ENCODE data around the gene WDR27. TPM values are rescaled to one million over a fixed set of nuclear protein-coding genes. Genes with fewer than 3 reads are reported as not detected.

Gene WDR27
- total and polyA plus RNA-seq, 2 experiments from 2014 or later: 27.7 to 29.7 TPM

DNA sequence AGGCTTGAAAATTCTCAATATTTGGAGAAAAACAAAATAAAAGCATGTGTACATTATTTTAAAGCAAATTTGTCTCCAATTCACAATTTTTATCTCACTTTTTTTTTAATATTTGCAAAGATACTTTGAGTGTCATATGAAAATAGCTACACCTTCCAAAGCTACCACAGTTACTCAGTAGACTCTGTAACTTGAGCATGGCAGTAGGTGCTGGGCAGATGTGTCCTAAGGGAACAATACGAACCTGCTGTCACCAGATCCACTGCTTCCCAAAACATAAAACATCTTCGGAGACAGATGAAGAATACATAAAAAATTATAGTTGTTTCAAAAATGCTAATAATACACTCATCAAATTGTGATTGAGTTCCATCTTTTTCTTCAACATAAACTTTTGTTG, 10.6 kb downstream of the WDR27 start:
- H3K9me3 ChIP-seq (ENCODE audit: low read depth): peaks cover 9% of the 10 kb centered on the region
- H3K9me2 ChIP-seq (replicated peaks; ENCODE audit: insufficient read depth): no peaks in the 10 kb centered on the region
- WGBS (ENCODE audit: low lambda C conversion rate, missing lambda C conversion rate): 95% methylated on average over 2 of the region's 2 CpGs
- no peak overlapping the region for H3K4me2 ChIP-seq
- DNase-seq (ENCODE audit: low spot score): no peak
- H4K20me1 ChIP-seq (ENCODE audit: insufficient read depth, poor library complexity, severe bottlenecking): no peaks in the 10 kb centered on the region
- TF ChIP-seq, protein P1, sequence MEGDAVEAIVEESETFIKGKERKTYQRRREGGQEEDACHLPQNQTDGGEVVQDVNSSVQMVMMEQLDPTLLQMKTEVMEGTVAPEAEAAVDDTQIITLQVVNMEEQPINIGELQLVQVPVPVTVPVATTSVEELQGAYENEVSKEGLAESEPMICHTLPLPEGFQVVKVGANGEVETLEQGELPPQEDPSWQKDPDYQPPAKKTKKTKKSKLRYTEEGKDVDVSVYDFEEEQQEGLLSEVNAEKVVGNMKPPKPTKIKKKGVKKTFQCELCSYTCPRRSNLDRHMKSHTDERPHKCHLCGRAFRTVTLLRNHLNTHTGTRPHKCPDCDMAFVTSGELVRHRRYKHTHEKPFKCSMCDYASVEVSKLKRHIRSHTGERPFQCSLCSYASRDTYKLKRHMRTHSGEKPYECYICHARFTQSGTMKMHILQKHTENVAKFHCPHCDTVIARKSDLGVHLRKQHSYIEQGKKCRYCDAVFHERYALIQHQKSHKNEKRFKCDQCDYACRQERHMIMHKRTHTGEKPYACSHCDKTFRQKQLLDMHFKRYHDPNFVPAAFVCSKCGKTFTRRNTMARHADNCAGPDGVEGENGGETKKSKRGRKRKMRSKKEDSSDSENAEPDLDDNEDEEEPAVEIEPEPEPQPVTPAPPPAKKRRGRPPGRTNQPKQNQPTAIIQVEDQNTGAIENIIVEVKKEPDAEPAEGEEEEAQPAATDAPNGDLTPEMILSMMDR (IDR thresholded peaks at IDR 0.05; ENCODE audit: poor library complexity): no peak
- TF ChIP-seq EZH2phosphoT487 (IDR thresholded peaks at IDR 0.05; ENCODE audit: low read depth, severe bottlenecking, unreplicated experiment) (no peak), EZH2 (IDR thresholded peaks at IDR 0.05; ENCODE audit: borderline replicate concordance) (no peak)
- H3K79me2 ChIP-seq: peaks cover 36% of the 10 kb centered on the region
- no peaks in the 10 kb centered on the region for H3K36me3 ChIP-seq (replicated peaks; ENCODE audit: insufficient read depth, low read depth)
- no peak overlapping the region for H3K4me3 ChIP-seq
- no peak overlapping the region for H2AFZ ChIP-seq
- H3K27me3 ChIP-seq: no peaks in the 10 kb centered on the region
- no peak overlapping the region for H3K27ac ChIP-seq
- H3K4me1 ChIP-seq (ENCODE audit: insufficient read depth): no peaks in the 10 kb centered on the region

DNA sequence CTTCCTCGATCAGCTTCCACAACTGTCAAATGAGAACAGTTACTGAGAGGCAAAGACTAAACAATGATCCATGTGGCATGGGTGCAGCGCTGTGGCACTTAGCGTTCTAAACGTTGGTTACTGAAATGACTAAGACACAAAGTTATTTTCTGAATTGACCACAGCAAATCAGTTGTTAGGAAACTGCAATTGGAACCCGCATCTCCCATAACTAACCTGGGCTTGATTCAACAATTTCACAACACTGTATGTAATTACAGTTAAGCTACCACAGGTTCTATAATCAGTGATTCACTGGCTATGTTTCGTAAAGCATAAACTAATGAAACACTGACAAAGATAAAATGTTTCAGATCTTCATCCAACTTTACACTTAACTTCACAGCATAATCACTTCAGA, 12.5 kb downstream of the WDR27 start:
- Histone ChIP-seq H4K20me1 (ENCODE audit: insufficient read depth, poor library complexity, severe bottlenecking) (no peaks in the 10 kb centered on the region), H2AFZ (no peak overlapping the region), H3K4me2 (no peak overlapping the region), H3K9me3 (ENCODE audit: low read depth) (peaks cover 17% of the 10 kb centered on the region), H3K36me3 (replicated peaks; ENCODE audit: insufficient read depth, low read depth) (no peaks in the 10 kb centered on the region), H3K4me3 (no peak overlapping the region), H3K79me2 (peaks cover 30% of the 10 kb centered on the region), H3K4me1 (ENCODE audit: insufficient read depth) (no peaks in the 10 kb centered on the region), H3K27me3 (no peaks in the 10 kb centered on the region), H3K27ac (no peak overlapping the region), H3K9me2 (replicated peaks; ENCODE audit: insufficient read depth) (no peaks in the 10 kb centered on the region)
- TF ChIP-seq EZH2 (IDR thresholded peaks at IDR 0.05; ENCODE audit: borderline replicate concordance) (no peak), EZH2phosphoT487 (IDR thresholded peaks at IDR 0.05; ENCODE audit: low read depth, severe bottlenecking, unreplicated experiment) (no peak)
- TF ChIP-seq, protein P1 (IDR thresholded peaks at IDR 0.05; ENCODE audit: poor library complexity): no peak
- DNase-seq (ENCODE audit: low spot score): no peak
- WGBS (ENCODE audit: low lambda C conversion rate, missing lambda C conversion rate): 91% methylated on average over 6 of the region's 6 CpGs

DNA sequence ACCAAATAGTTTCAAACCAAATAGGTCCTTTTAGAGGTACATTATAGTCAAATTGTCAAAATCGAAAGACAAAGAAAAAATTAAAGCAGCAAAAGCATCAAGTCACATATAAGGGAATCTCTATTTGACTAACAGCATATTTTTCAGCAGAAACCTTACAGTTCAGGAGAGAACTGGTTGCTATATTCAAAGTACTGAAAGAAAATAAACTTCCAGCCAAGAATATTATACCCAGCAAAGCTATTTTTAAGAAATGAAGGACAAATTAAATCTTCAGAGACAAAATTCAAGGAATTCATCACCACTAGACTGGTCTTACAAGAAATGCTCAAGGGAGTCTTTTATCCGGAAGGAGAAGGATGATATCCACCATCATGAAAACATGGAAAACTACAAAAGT, 16.0 kb downstream of the WDR27 start:
- H4K20me1 ChIP-seq (ENCODE audit: insufficient read depth, poor library complexity, severe bottlenecking): no peaks in the 10 kb centered on the region
- H3K4me2 ChIP-seq: no peak overlapping the region
- no peaks in the 10 kb centered on the region for H3K9me2 ChIP-seq (replicated peaks; ENCODE audit: insufficient read depth)
- no peak overlapping the region for H2AFZ ChIP-seq
- no peaks in the 10 kb centered on the region for H3K4me1 ChIP-seq (ENCODE audit: insufficient read depth)
- no peak overlapping the region for H3K27ac ChIP-seq
- DNase-seq (ENCODE audit: low spot score): no peak
- no peak overlapping the region for H3K4me3 ChIP-seq
- peaks cover 18% of the 10 kb centered on the region for H3K79me2 ChIP-seq
- TF ChIP-seq EZH2 (IDR thresholded peaks at IDR 0.05; ENCODE audit: borderline replicate concordance): no peak
- TF ChIP-seq, protein P1 (IDR thresholded peaks at IDR 0.05; ENCODE audit: poor library complexity): no peak
- no peak for TF ChIP-seq EZH2phosphoT487 (IDR thresholded peaks at IDR 0.05; ENCODE audit: low read depth, severe bottlenecking, unreplicated experiment)
- H3K27me3 ChIP-seq: no peaks in the 10 kb centered on the region
- 100% methylated on average over 2 of the region's 2 CpGs for WGBS (ENCODE audit: low lambda C conversion rate, missing lambda C conversion rate)
- no peaks in the 10 kb centered on the region for H3K36me3 ChIP-seq (replicated peaks; ENCODE audit: insufficient read depth, low read depth)
- peaks cover 17% of the 10 kb centered on the region for H3K9me3 ChIP-seq (ENCODE audit: low read depth)

DNA sequence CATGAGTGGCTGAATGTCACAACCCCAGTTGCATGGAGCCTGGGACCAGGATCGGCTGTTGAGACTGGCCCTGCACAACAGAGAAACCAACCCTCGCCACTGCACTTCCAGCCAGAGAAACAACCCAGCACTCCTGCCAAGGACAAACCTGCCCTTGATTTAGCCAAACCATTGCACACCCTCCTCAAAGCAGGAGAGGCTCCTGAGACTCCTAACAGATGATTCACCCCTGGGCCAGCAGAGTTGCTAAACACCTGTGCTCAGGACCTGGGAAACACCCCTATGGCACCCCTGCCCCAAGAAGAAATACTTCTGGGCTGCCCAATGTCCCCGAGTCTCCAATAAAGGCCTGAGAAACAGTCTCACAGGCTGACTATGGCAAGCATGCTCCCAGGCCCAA, 17.8 kb downstream of the WDR27 start:
- no peak overlapping the region for H3K4me3 ChIP-seq
- H3K36me3 ChIP-seq (replicated peaks; ENCODE audit: insufficient read depth, low read depth): no peaks in the 10 kb centered on the region
- WGBS (ENCODE audit: low lambda C conversion rate, missing lambda C conversion rate): 95% methylated on average over 3 of the region's 3 CpGs
- peaks cover 17% of the 10 kb centered on the region for H3K9me3 ChIP-seq (ENCODE audit: low read depth)
- no peak overlapping the region for H3K27ac ChIP-seq
- H3K4me1 ChIP-seq (ENCODE audit: insufficient read depth): no peaks in the 10 kb centered on the region
- peaks cover 18% of the 10 kb centered on the region for H3K79me2 ChIP-seq
- no peak overlapping the region for H2AFZ ChIP-seq
- TF ChIP-seq, protein P1 (IDR thresholded peaks at IDR 0.05; ENCODE audit: poor library complexity): no peak
- TF ChIP-seq EZH2 (IDR thresholded peaks at IDR 0.05; ENCODE audit: borderline replicate concordance) (no peak), EZH2phosphoT487 (IDR thresholded peaks at IDR 0.05; ENCODE audit: low read depth, severe bottlenecking, unreplicated experiment) (no peak)
- no peak for DNase-seq (ENCODE audit: low spot score)
- no peak overlapping the region for H3K4me2 ChIP-seq
- H4K20me1 ChIP-seq (ENCODE audit: insufficient read depth, poor library complexity, severe bottlenecking): no peaks in the 10 kb centered on the region
- H3K27me3 ChIP-seq: no peaks in the 10 kb centered on the region
- H3K9me2 ChIP-seq (replicated peaks; ENCODE audit: insufficient read depth): no peaks in the 10 kb centered on the region
